Esophagus squamous epithelium (tissue), 4 donors: ENCODE data around the gene CYB561D1.

Experiments
- POLR2A ChIP-seq, 4 donors: fragments of 450-650 bp; IDR thresholded peaks; one replicate each; pipeline ENCODE4 v1.6.1; 2017; ENCODE audit warnings: antibody characterized with exemption in 4 of 4, mild to moderate bottlenecking in 4 of 4, moderate library complexity in 3 of 4
- TF ChIP-seq, protein P1 (sequence below), 6 experiments: fragments of 450-650 bp in 4 of 6; fragments of 200-600 bp in 2 of 6; sonication (generic) in 2 of 6; IDR thresholded peaks; one replicate each; pipeline ENCODE4 v1.5.1; 2016 to 2019; ENCODE audit warnings: antibody characterized with exemption in 6 of 6, mild to moderate bottlenecking in 4 of 6, moderate library complexity in 4 of 6

DNA sequence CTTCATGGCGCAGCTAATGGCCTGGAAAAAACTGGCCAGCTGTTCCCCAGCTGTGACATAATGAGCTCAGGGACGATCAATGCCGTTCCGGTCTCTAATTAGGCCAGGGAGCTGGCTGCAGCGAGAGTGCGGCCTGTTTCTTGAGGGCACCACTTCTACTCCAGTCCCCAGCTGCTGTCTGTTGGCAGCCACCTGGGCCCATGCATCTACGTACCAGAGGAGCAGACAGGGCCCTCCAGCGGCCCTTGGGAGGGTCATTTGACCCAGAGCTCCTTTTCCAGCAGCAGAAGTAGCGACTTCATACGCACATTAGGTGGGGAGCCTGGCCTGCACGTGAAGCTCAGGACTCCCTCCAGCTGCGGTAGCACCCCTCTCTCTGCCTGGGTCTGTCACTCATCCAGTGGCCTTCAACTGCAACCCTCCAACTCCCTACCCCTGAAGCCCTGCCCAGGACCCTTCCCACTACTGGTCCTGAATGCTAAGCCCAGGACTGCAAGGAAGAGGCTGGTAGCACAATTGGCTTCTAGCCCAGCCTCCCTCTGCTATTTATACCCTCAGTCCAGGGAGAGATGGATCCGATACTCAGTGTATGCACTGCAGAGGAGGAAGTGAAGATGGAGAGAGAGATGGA lies 36.7 kb downstream of the CYB561D1 start:
- no peak for TF ChIP-seq POLR2A (IDR thresholded peaks at IDR 0.05)
- TF ChIP-seq, protein P1, sequence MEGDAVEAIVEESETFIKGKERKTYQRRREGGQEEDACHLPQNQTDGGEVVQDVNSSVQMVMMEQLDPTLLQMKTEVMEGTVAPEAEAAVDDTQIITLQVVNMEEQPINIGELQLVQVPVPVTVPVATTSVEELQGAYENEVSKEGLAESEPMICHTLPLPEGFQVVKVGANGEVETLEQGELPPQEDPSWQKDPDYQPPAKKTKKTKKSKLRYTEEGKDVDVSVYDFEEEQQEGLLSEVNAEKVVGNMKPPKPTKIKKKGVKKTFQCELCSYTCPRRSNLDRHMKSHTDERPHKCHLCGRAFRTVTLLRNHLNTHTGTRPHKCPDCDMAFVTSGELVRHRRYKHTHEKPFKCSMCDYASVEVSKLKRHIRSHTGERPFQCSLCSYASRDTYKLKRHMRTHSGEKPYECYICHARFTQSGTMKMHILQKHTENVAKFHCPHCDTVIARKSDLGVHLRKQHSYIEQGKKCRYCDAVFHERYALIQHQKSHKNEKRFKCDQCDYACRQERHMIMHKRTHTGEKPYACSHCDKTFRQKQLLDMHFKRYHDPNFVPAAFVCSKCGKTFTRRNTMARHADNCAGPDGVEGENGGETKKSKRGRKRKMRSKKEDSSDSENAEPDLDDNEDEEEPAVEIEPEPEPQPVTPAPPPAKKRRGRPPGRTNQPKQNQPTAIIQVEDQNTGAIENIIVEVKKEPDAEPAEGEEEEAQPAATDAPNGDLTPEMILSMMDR (IDR thresholded peaks at IDR 0.05) = no peak
